A673 (cell line): ENCODE data around the gene SSMEM1. TPM values are rescaled to one million over a fixed set of nuclear protein-coding genes. Genes with fewer than 3 reads are reported as not detected.

Experiments
- Bru-seq: library from RNA; stranded (reverse); fragments of 400-500 nt; gene quantifications from one replicate; lab custom pipeline; 2021; lab: Mats Ljungman, UMichigan
- BruChase-seq, 2 experiments: library from RNA; stranded (reverse); fragments of 400-500 nt; gene quantifications; one replicate each; lab custom pipeline; 2021; lab: Mats Ljungman, UMichigan
- BruUV-seq: library from RNA; stranded (reverse); fragments of 400-500 nt; replicated peaks from 2 replicates; lab custom pipeline; 2021; lab: Mats Ljungman, UMichigan
- CTCF ChIA-PET: fragments of 300-600 bp; sonication (Branson Sonifier 250); formaldehyde crosslinking; loops from one replicate; lab custom pipeline; 2022; ENCODE audit warnings: antibody characterized with exemption; lab: Charles Lee
- POLR2A ChIA-PET: fragments of 300-600 bp; sonication (Branson Sonifier 250); formaldehyde crosslinking; loops from one replicate; lab custom pipeline; 2022; ENCODE audit warnings: antibody characterized with exemption; ENCODE audit not compliant: low non-redundant PET; lab: Charles Lee
- DNase-seq: peaks from one replicate; pipeline ENCODE4 v3.0.0-alpha.2; 2015; ENCODE audit warnings: low spot score
- H3K27ac ChIP-seq: fragments of 200-600 bp; sonication (generic); 2 replicates; pipeline ENCODE4 v1.5.1; 2016; ENCODE audit warnings: mixed run types, low read depth, mild to moderate bottlenecking, mixed read lengths, antibody characterized with exemption, low read length; ENCODE audit not compliant: poor library complexity, severe bottlenecking
- H3K27me3 ChIP-seq: fragments of 200-600 bp; sonication (generic); replicated peaks from 2 replicates; pipeline ENCODE4 v1.6.1; 2017; ENCODE audit warnings: mixed run types, low read depth, mild to moderate bottlenecking, mixed read lengths, antibody characterized with exemption, low read length; ENCODE audit not compliant: insufficient read depth, poor library complexity
- H3K36me3 ChIP-seq: fragments of 200-600 bp; sonication (generic); 2 replicates; pipeline ENCODE4 v1.6.1; 2016; ENCODE audit warnings: mixed run types, mild to moderate bottlenecking, mixed read lengths, antibody characterized with exemption, low read length; ENCODE audit not compliant: insufficient read depth, poor library complexity, severe bottlenecking
- H3K4me1 ChIP-seq: fragments of 200-600 bp; sonication (generic); 2 replicates; pipeline ENCODE4 v1.6.1; 2017; ENCODE audit warnings: mixed run types, mild to moderate bottlenecking, mixed read lengths, antibody characterized with exemption, low read length; ENCODE audit not compliant: insufficient read depth, poor library complexity, severe bottlenecking
- H3K4me3 ChIP-seq: fragments of 200-600 bp; sonication (generic); 2 replicates; pipeline ENCODE4 v1.5.1; 2016; ENCODE audit warnings: low read depth, mixed run types, mild to moderate bottlenecking, mixed read lengths, low read length; ENCODE audit not compliant: poor library complexity, severe bottlenecking
- H3K9me3 ChIP-seq: fragments of 200-600 bp; sonication (generic); 2 replicates; pipeline ENCODE4 v1.6.1; 2016; ENCODE audit warnings: mixed run types, low read depth, mild to moderate bottlenecking, mixed read lengths, antibody characterized with exemption, low read length; ENCODE audit not compliant: poor library complexity, severe bottlenecking
- CTCF ChIP-seq: fragments of 300-800, 200-600 bp; sonication (generic); conservative IDR thresholded peaks from 2 replicates; pipeline ENCODE4 v1.5.1; 2017; ENCODE audit warnings: low read depth, mild to moderate bottlenecking, antibody characterized with exemption, low read length, moderate library complexity, mixed read lengths
- EZH2 ChIP-seq: fragments of 200-600 bp; sonication (generic); IDR thresholded peaks from 2 replicates; pipeline ENCODE4 v1.6.1; 2017; ENCODE audit warnings: borderline replicate concordance, low read depth, mild to moderate bottlenecking, mixed read lengths, antibody characterized with exemption, low read length; ENCODE audit not compliant: poor library complexity, severe bottlenecking
- intact Hi-C: fragments of 100-400 bp; cut with micrococcal nuclease; formaldehyde crosslinking; loops from one replicate; pipeline ENCODE4 v1.10.0; 2022; ENCODE audit not compliant: unreplicated experiment
- long read RNA-seq: library from polyadenylated mRNA; stranded (forward); transcript quantifications from one replicate; pipeline ENCODE4 v2.0.0, GENCODE V29; 2022
- total RNA-seq: library from RNA; stranded (reverse); gene quantifications from 2 replicates; pipeline ENCODE4 v1.2.3, GENCODE V29; 2021

The SSMEM1 gene, protein sequence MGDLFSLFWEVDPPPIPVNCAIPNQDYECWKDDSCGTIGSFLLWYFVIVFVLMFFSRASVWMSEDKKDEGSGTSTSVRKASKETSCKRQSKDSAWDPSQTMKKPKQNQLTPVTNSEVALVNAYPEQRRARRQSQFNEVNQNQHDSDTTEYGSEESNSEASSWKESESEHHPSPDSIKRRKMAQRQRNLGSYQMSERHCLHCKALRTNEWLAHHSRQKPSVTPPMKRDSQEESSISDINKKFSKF
- not detected in 2 replicates for total RNA-seq
- Bru-seq, nascent RNA: percentile 17 among the genes with signal in this experiment
- BruChase-seq, experiment 1, labeled RNA remaining after a 2-hour chase: percentile 18 among the genes with signal in this experiment
- percentile 7 among the genes with signal in this experiment for BruChase-seq, experiment 2, labeled RNA remaining after a 6-hour chase
- long read RNA-seq: 0 reads

DNA sequence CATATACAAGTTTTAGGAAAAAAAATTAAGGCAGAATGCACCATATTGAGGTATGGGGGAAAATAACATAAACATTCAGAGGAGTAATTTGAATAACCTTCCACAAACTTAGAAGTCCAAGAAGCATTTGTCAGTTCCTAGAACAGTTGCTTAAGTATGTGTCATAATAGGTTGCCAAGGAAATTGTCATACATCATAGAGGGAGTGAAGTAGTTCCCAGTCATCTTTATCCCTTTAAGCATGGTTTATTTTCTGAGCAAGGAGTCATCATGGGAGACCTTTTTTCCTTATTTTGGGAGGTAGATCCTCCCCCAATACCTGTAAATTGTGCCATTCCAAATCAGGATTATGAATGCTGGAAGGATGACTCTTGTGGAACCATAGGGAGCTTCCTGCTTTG is at the start of gene SSMEM1:
SSMEM1 (plus strand) TSS at position 219 of the 400 bp plus-strand sequence; CDS start at position 270, 51 bp downstream.
- intact Hi-C loops: no loop called here
- H3K27ac ChIP-seq: no peak within 1 kb of the TSS
- TF ChIP-seq CTCF (no peak), EZH2 (no peak)
- CTCF ChIA-PET: interaction anchor here (0.5 kb wide), 1 partner anchor 66 kb away, joined by 7 read pairs; no protein-coding TSS in a partner anchor
- BruUV-seq: no TSS peak
- H3K4me1 ChIP-seq: peaks cover 7% of the 10 kb centered on the region
- DNase-seq: no peak
- H3K9me3 ChIP-seq: no peaks in the 10 kb centered on the region
- H3K4me3 ChIP-seq: no peak within 1 kb of the TSS
- POLR2A ChIA-PET: no interaction called here
- peaks cover 11% of the 10 kb centered on the region for H3K36me3 ChIP-seq
- no peaks in the 10 kb centered on the region for H3K27me3 ChIP-seq

DNA sequence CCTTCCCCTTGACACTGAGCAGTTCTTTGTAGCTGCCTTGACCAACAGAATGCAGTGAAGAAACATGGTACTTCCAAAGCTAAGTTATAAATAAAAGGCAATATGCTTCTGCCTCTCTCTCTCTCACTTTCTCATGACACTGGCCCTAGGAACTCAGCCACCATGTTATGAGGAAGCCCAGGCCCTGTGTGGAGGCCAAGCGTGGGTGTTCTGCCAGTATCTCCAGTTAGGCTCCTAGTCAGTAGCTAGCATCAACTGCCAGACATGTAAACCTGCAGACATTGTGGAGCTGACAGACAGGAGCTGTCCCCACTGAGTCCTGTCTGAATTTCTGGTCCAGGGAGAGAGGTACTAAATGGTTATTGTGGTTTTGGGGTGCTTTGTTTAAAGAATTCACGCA is 47.6 kb upstream of the SSMEM1 start:
- intact Hi-C loops: no loop called here
- H3K27ac ChIP-seq: no peak overlapping the region
- no peak for TF ChIP-seq EZH2
- no peak for TF ChIP-seq CTCF
- no peak overlapping the region for H3K4me3 ChIP-seq
- DNase-seq: no peak
- no peaks in the 10 kb centered on the region for H3K4me1 ChIP-seq
- no TSS peak for BruUV-seq
- H3K27me3 ChIP-seq: no peaks in the 10 kb centered on the region
- ChIA-PET CTCF (no interaction called here), POLR2A (no interaction called here)
- H3K36me3 ChIP-seq: peaks cover 30% of the 10 kb centered on the region
- H3K9me3 ChIP-seq: no peaks in the 10 kb centered on the region

DNA sequence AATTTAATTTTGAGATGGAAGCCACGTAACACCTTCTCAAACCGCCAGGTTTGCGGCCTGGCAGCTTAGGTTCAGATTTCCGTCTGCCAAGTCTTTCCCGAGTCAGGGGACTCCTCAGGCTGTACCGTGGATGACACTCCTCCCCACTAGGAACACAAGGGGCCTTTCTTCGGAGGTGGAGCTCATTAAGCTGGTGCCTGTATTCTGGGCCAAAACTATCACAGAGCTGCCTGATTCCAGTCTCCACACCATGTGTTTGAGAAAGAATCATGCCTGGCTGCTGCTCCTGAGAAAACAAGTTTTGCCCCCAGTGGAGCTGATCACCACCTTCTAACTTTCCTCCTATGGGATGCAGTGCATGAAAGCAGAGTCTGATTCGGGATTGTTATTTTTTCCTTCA is 47.2 kb upstream of the SSMEM1 start:
- no peak for DNase-seq
- H3K4me3 ChIP-seq: no peak overlapping the region
- TF ChIP-seq CTCF: no peak
- H3K4me1 ChIP-seq: no peaks in the 10 kb centered on the region
- no peaks in the 10 kb centered on the region for H3K27me3 ChIP-seq
- ChIA-PET CTCF (no interaction called here), POLR2A (no interaction called here)
- H3K36me3 ChIP-seq: peaks cover 32% of the 10 kb centered on the region
- H3K9me3 ChIP-seq: no peaks in the 10 kb centered on the region
- intact Hi-C loops: no loop called here
- BruUV-seq: no TSS peak
- no peak overlapping the region for H3K27ac ChIP-seq
